ENCODE results near the gene IPPK.
"Not testable (repeated sequence)": the region's sequence is repeated elsewhere in the genome, so short reads cannot be mapped to it uniquely, and the experiment has no call there.

The IPPK gene

DNA sequence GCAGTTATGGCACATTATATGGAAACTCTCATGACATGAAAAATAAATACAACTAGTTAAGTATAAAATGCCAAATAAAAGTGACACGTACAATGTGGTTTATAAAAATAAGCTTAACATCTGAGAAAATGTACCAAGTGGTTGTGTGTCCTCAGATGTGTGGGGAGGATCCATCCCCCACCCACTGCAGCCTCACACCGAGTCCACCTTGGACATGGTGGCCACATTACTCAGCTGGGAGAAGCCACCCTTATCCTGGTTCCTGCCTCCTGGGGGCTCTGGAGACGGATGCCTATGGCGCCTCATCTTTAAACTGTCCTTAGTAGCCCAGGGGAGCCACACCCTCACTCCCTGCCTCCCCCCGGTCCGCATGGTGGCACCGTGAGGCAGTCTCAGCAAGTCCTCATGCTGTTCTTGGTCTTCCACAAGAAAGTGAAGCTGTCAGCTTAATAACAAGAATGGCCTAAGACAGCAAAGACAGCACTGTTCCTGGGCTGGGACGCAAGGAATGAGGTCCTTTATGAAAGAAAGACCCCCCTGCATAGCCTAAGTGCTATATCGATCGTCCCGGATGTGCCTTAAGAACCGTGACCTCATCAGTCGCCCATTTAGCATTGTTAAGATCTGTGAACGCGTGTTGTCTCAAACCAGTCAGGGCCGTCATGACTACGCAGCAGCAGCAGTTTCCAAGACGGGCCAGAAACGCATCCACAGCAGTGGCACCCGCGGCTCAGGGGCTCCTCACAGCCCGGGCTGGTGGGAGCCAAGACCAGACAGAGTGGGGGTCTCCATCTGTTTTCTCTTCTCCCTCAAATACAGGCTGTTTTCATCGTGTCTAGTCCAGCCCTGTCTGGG is 56.4 kb downstream of the IPPK start:
- DNase-seq: no peak

DNA sequence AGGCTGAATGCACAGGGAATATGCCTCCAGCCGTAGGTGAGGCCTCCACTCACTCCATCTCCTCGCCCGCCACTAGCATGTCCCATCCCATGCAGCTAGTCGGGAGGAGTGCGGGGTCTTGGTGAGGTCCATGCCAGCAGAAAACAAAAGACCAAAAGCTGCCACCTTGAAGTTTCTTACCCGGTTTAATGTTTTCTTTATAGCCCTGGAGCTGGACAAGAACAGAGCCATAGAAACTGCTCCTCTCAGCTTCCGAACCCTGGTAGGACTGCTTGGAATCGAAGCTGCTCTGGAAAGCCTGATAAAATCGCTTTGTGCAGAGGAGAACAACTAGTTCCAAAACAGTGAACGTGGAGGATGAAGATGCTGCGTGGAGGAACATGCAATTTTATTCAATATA is 57.1 kb downstream of the IPPK start:
- no peak for DNase-seq

DNA sequence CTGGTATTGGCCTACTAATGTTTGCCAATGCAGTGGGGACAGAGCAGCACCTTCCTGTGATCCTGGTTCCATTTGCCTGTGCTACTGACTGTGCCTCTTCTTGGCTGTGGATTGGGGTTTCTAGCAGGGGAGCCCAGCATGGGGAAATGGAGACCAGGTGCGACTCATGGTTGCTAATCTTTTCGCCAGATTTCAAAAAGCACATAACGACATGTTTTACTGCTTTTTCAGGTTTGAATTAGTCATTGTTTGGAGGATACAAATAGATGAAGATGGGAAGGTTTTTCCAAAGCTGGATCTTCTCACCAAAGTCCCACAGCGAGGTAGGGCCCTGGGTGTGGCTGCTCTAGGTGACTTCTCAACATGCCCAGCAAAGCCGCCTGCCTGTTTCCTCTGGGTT is 57.6 kb downstream of the IPPK start:
- DNase-seq: no peak

- no peak for DNase-seq
Measured at GRCh38 chr9:92611621-92612285, 58.2 kb downstream of the IPPK start.

- DNase-seq: no peak
Measured at GRCh38 chr9:92610470-92611420, 59.2 kb downstream of the IPPK start.

DNA sequence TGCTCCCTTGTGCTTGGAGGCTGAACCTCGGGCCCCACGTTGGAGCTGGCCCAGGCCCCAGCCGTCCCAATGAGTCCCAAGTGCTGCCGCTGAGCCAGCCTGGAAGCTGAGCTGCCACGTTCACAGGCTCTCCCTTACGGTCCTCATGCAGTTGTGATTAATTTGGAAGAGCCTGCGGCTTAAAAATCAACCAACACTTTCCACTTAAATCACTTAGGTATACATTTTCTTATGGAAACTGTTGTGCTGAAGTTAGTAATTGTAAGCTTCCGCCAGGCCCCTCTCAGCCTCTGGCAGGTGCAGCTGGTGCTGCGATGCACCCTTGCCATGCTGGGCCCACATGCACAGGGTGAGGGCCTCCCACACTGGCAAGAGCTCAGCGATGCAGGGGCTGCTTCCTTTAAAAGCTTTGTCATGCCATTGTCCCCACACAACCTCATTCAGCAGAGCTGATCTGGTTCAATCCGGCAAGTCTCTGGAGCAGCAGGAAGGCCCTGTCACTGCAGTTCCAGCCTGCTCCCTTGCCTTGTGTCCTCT is 61.0 kb downstream of the IPPK start:
- no peak for DNase-seq

- DNase-seq: no peak
Measured at GRCh38 chr9:92608241-92608908, 61.6 kb downstream of the IPPK start.

- DNase-seq: no peak
Measured at GRCh38 chr9:92607773-92608172, 62.2 kb downstream of the IPPK start.

- DNase-seq: no peak
Measured at GRCh38 chr9:92607088-92607487, 62.8 kb downstream of the IPPK start.

DNA sequence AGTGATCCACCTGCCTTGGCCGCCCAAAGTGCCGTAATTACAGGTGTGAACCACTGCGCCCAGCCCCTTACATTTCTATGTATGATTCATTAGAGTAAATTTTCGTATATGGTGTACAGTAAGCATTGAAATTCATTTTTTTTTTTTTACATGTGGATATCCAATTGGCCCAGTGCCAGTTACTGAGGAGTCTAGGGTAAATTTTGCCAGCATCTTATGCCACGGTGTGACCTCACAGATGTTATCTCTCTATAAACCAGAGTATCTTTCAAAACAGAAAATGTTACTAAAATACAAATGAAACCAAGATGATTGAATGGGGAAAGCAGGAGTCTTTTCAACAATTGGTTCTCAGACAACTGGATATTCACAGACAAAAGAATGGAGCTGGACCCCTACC is 64.7 kb downstream of the IPPK start:
- no peak for DNase-seq

DNA sequence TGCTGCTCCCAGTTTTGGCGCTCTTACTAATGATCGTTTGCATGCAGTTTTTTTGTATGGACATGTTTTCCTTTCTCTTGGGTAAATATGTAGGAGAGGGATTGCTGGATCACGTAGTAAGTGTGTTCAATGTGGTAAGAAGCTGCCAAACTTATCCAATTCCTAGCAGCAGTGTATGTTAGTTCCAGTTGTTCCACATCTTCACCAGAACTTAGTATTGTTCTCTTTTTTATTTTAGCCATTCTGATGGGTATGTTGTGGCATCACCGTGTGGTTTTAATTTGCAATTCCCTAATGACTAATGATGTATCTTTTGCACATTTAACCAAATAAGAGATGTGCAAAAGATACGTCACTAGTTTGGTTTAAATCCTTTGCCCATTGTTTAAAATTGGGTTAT is 65.9 kb downstream of the IPPK start:
- no peak for DNase-seq

GRCh38 chr9:92603100-92603499 is 66.8 kb downstream of the IPPK start:
- DNase-seq: no peak

- DNase-seq: no peak
Measured at GRCh38 chr9:92602413-92602812, 67.5 kb downstream of the IPPK start.

DNA sequence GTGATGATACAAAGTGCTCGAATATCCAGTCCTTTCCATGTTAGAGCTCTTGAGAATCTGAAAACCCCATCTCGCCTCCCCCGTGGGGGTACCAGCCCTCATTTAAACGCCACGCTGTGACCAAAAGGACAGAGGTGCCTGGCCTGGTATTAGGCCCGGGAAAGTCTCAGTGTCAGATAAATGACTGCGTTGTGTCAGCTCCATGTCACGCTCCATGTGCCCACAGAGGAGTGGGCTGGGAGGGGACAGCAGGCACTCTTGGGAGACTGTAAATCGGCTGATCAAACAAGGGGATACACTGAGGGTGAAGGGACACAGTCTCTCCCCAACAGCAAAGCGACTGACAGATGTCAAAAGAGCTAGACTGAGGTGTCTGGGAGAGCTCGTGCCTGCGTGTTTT is 68.5 kb downstream of the IPPK start:
- DNase-seq: no peak

DNA sequence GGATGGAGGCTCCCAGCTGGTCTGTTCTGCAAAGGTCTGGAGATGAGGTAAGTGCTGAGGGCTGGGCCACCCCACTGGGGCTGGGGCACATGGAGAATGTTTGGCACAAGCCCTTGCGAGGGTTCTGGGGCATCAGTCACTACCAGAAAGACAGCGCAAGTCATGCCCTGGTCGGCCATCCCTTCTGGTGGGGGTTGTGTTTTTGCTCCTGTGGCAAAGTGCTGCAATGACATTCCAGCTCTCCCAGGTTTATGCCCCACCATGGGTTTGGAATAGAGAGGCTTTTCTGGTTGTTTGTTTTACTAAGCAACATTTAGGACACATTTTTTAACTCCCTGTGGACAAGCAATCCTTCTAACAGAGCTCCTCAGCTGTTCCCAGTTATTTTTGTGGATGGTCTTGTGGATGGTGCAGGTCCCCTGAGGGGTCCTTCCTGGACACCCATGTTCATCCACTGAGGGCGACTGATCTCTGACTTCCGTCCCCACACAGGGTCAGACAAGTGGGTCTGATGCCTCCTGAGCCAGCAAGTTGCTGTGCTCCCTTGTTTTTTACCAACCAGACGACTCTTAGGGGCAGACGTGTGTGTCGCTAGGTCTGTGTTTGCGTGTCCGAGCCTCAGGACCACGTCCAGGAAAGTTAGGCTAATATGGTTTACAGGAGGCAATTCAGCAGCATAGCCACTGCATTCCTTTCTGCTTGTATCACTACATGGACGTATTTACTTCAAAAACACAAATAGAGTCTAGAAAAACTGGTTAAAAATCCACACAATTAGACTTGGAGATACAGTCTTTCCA is 69.3 kb downstream of the IPPK start:
- no peak for DNase-seq

- no peak for DNase-seq
Measured at GRCh38 chr9:92599938-92600461, 69.9 kb downstream of the IPPK start.

GRCh38 chr9:92598382-92598781 is 71.5 kb downstream of the IPPK start:
- no peak for DNase-seq

- no peak for DNase-seq
Measured at GRCh38 chr9:92595930-92596329, 74.0 kb downstream of the IPPK start.

GRCh38 chr9:92595075-92595474 is 74.9 kb downstream of the IPPK start:
- not testable (repeated sequence) for DNase-seq

- DNase-seq: no peak
Measured at GRCh38 chr9:92592946-92593861, 76.7 kb downstream of the IPPK start.

All from effector CD8-positive, alpha-beta T cell (primary cell).